K562 (cell line): ENCODE results near the gene SLC25A21. TPM values are rescaled to one million over a fixed set of nuclear protein-coding genes. Genes with fewer than 3 reads are reported as not detected.

ENCODE experiments used
- ATAC-seq: fragments of 200-7000 bp; cut with Tn5 transposase; 3 replicates; pipeline ENCODE4 v1.9.1; 2020; ENCODE audit warnings: moderate library complexity
- BruUV-seq: library from RNA; stranded (reverse); fragments of 400-500 nt; replicated peaks from 2 replicates; lab custom pipeline; 2021; lab: Mats Ljungman, UMichigan
- CTCF ChIA-PET: fragments of 300-600 bp; formaldehyde crosslinking; extraction: SDS; loops from one replicate; lab custom pipeline; 2021; ENCODE audit warnings: low intra/inter-chr PET ratio; lab: Yijun Ruan, JAX
- POLR2A ChIA-PET: fragments of 300-600, 350-650 bp; sonication (Branson Sonifier 250); formaldehyde crosslinking; extraction: SDS; loops from one replicate; lab custom pipeline; 2021; ENCODE audit warnings: antibody characterized with exemption, inconsistent platforms; lab: Yijun Ruan, JAX
- DNase-seq, 4 experiments: peaks; one replicate each; pipeline versions ENCODE4 v3.0.0 to v3.0.0-alpha.2; 2011 to 2018; ENCODE audit warnings: low spot score in 3 of 4, mixed read lengths in 3 of 4; ENCODE audit errors: extremely low read depth in 1 of 4
- FAIRE-seq: peaks from 2 replicates; lab custom pipeline; 2011; peaks lifted over from hg19 to GRCh38; lab: Jason Lieb, UNC
- H2AFZ ChIP-seq: 2 replicates; pipeline ENCODE4 v1.6.0; 2011; ENCODE audit warnings: low read depth, low read length, control low read depth, inconsistent platforms
- H3K27ac ChIP-seq: fragments of 200-600 bp; 3 replicates; pipeline ENCODE4 v1.8.0; 2011; ENCODE audit warnings: low read depth, mild to moderate bottlenecking, control low read depth, inconsistent platforms, low read length, moderate library complexity, mixed read lengths; ENCODE audit errors: extremely low read depth
- H3K27me3 ChIP-seq, 2 experiments: fragments of 300-600 bp in 1 of 2; 2 replicates in 1 of 2; 3 replicates in 1 of 2; pipeline versions ENCODE4 v1.6.0 to v1.8.0; 2011; ENCODE audit warnings: inconsistent platforms in 2 of 2, low read length in 2 of 2, mild to moderate bottlenecking in 1 of 2, mixed read lengths in 1 of 2, moderate library complexity in 1 of 2; ENCODE audit not compliant: control insufficient read depth in 2 of 2, insufficient read depth in 2 of 2
- H3K36me3 ChIP-seq: fragments of 300-600 bp; 3 replicates; pipeline ENCODE4 v1.8.0; 2011; ENCODE audit warnings: mild to moderate bottlenecking, low read length, inconsistent platforms; ENCODE audit not compliant: control insufficient read depth, insufficient read depth
- H3K4me1 ChIP-seq, 2 experiments: fragments of 200-600 bp in 1 of 2; replicated peaks in 1 of 2; 2 replicates in 1 of 2; 3 replicates in 1 of 2; pipeline versions ENCODE4 v1.5.1 to v1.8.0; 2011; ENCODE audit warnings: inconsistent platforms in 2 of 2, low read length in 2 of 2, mild to moderate bottlenecking in 1 of 2, mixed read lengths in 1 of 2, moderate library complexity in 1 of 2; ENCODE audit not compliant: control insufficient read depth in 2 of 2, insufficient read depth in 2 of 2
- H3K4me2 ChIP-seq: 2 replicates; pipeline ENCODE4 v1.6.1; 2011; ENCODE audit warnings: low read length, control low read depth, inconsistent platforms, mixed read lengths; ENCODE audit not compliant: insufficient read depth
- H3K4me3 ChIP-seq: fragments of 200-600 bp; sonication (generic), shearing (Covaris generic); 2 replicates; pipeline ENCODE4 v1.5.1; 2016; ENCODE audit warnings: control low read depth, inconsistent platforms
- H3K79me2 ChIP-seq: fragments of 200-600 bp; 3 replicates; pipeline ENCODE4 v1.8.0; 2011; ENCODE audit warnings: low read length, inconsistent platforms; ENCODE audit not compliant: control insufficient read depth, insufficient read depth
- H3K9ac ChIP-seq, 2 experiments: 2 replicates each; pipeline versions ENCODE4 v1.6.0 to v1.6.1; 2011; ENCODE audit warnings: low read depth in 2 of 2, low read length in 2 of 2, control low read depth in 1 of 2, inconsistent platforms in 1 of 2, mild to moderate bottlenecking in 1 of 2, mixed read lengths in 1 of 2; ENCODE audit not compliant: insufficient read depth in 1 of 2
- H3K9me1 ChIP-seq: one replicate; pipeline ENCODE4 v1.6.0; 2011; ENCODE audit warnings: inconsistent platforms, mild to moderate bottlenecking, low read length, moderate library complexity; ENCODE audit not compliant: control insufficient read depth, insufficient read depth
- H3K9me3 ChIP-seq: replicated peaks from 2 replicates; pipeline ENCODE4 v1.5.1; 2011; ENCODE audit warnings: low read depth, low read length, inconsistent platforms; ENCODE audit not compliant: control insufficient read depth, insufficient read depth
- H4K20me1 ChIP-seq: replicated peaks from 2 replicates; pipeline ENCODE4 v1.6.1; 2011; ENCODE audit warnings: low read length, inconsistent platforms, mixed read lengths; ENCODE audit not compliant: control insufficient read depth, insufficient read depth
- WGBS: fragments of 100-300 bp; shearing (Covaris generic); methylation state at CpG from one replicate; pipeline ENCODE4 v1.1.6; 2016; ENCODE audit warnings: low coverage, mixed read lengths; ENCODE audit not compliant: insufficient coverage; ENCODE audit errors: missing lambda C conversion rate; 5-methylcytosine and 5-hydroxymethylcytosine counted together
- in situ Hi-C: fragments of 300-500 bp; cut with MboI; formaldehyde crosslinking; loops from 4 replicates; pipeline ENCODE4 v1.15.0; 2018; ENCODE audit warnings: inconsistent platforms, mixed read lengths
- intact Hi-C: fragments of 100-400 bp; cut with micrococcal nuclease; formaldehyde crosslinking; loops from 2 replicates; pipeline ENCODE4 v1.14.2; 2022
- polyA plus RNA-seq, 8 experiments: library from polyadenylated mRNA; depleted of rRNA in 4 of 8; stranded (reverse) in 5 of 8; unstranded in 3 of 8; fragments of >200 nt; fragmentation: Nextera tagmentation in 2 of 8; fragmentation: Illumina TruSeq in 1 of 8; extraction: Ambion mirVana in 2 of 8; extraction: Trizol in 1 of 8; gene quantifications; 2 replicates each; pipeline versions ENCODE4 v1.2.1 to v1.2.3, GENCODE V29; 2011 to 2014; ENCODE audit warnings: inconsistent platforms in 1 of 8, missing spikeins in 1 of 8
- total RNA-seq, 7 experiments: library from RNA; depleted of rRNA in 6 of 7; stranded (reverse); fragments of >200 nt in 6 of 7; fragmentation: Illumina TruSeq in 2 of 7; extraction: Trizol in 2 of 7; gene quantifications; 2 replicates each; pipeline versions ENCODE4 v1.2.1 to v1.2.3, GENCODE V29; 2011 to 2021; ENCODE audit warnings: low replicate concordance in 1 of 7
- TF ChIP-seq, protein P1 (sequence below): fragments of 250-450 bp; sonication (Bioruptor Pico); IDR thresholded peaks from 2 replicates; pipeline ENCODE4 v1.6.1; 2021; ENCODE audit warnings: mild to moderate bottlenecking
- TF ChIP-seq, protein P2 (sequence below): fragments of 450-650 bp; formaldehyde crosslinking; IDR thresholded peaks from 2 replicates; pipeline ENCODE4 v1.4.0; 2020; ENCODE audit warnings: mild to moderate bottlenecking, mixed read lengths

Gene SLC25A21
- total and polyA plus RNA-seq, 9 of the 15 experiments (the other 6 are each of a cell fraction or from before 2014, with no cell fraction given), result 15.2 to 46.7 (median 28.7) TPM

DNA sequence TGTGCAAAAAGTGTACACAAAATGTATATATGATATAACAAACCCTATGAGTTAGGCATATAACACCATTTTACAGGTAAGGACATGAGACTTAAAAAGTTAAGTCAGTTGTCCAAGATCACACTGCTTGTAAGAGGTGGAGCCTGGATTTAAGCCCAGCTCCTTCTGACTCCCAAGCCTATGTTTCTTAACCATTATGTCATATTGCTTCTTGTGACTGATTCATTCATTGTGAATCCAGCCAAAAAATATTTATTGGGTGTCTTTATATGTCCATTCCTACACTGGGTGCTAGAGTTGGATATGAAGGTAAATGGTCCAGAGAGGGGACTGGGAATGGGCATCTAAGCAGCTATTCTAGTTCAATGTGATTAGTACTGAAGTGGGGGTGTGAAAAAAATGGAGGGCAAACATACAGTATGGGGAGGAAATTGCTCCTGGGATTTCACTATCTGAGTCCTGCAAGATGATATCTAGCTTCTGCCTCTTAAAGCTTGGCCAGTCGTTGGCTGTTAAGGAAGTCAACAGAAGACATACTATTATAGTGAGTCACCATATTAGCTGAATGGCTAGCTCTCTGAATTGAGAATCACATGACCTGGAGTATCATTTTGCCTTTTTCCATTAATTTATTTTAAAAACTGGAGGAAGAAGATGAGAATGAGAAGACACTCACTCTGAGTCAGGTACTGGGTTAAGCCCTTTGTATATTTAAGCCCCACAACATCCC lies 481.9 kb downstream of the SLC25A21 start:
- ATAC-seq (no peak), FAIRE-seq (no peak), DNase-seq (no peak)
- BruUV-seq, result no TSS peak
- WGBS, result 0% methylated on average over 1 of the region's 1 CpG
- in situ Hi-C loops, result no loop called here
- TF ChIP-seq, protein P1, sequence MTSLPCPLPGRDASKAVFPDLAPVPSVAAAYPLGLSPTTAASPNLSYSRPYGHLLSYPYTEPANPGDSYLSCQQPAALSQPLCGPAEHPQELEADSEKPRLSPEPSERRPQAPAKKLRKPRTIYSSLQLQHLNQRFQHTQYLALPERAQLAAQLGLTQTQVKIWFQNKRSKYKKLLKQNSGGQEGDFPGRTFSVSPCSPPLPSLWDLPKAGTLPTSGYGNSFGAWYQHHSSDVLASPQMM (CRISPR knock-in tag), result no peak
- TF ChIP-seq, protein P2, sequence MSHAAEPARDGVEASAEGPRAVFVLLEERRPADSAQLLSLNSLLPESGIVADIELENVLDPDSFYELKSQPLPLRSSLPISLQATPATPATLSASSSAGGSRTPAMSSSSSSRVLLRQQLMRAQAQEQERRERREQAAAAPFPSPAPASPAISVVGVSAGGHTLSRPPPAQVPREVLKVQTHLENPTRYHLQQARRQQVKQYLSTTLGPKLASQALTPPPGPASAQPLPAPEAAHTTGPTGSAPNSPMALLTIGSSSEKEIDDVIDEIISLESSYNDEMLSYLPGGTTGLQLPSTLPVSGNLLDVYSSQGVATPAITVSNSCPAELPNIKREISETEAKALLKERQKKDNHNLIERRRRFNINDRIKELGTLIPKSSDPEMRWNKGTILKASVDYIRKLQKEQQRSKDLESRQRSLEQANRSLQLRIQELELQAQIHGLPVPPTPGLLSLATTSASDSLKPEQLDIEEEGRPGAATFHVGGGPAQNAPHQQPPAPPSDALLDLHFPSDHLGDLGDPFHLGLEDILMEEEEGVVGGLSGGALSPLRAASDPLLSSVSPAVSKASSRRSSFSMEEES (CRISPR knock-in tag), result peak; percentile 17; the same call in 1 of the 2 replicates
- H3K27ac ChIP-seq, result no peak overlapping the region
- no peak overlapping the region for H2AFZ ChIP-seq
- no peak overlapping the region for H3K4me2 ChIP-seq
- ChIA-PET CTCF (no interaction called here), POLR2A (no interaction called here)
- intact Hi-C loops, result no loop called here
- no peaks in the 10 kb centered on the region for H3K36me3 ChIP-seq
- no peaks in the 10 kb centered on the region for H4K20me1 ChIP-seq
- H3K9me3 ChIP-seq, result no peaks in the 10 kb centered on the region
- no peak overlapping the region for H3K9ac ChIP-seq
- no peak overlapping the region for H3K4me3 ChIP-seq
- H3K27me3 ChIP-seq, result no peaks in the 10 kb centered on the region
- no peaks in the 10 kb centered on the region for H3K4me1 ChIP-seq
- no peaks in the 10 kb centered on the region for H3K9me1 ChIP-seq
- H3K79me2 ChIP-seq, result no peaks in the 10 kb centered on the region
